CD4-positive, CD25-positive, alpha-beta regulatory T cell (primary cell): ENCODE measurements around the gene NT5M. TPM values are rescaled to one million over a fixed set of nuclear protein-coding genes. Genes with fewer than 3 reads are reported as not detected.
"Not testable (repeated sequence)": the region's sequence is repeated elsewhere in the genome, so short reads cannot be mapped to it uniquely, and the experiment has no call there.

Experiments
- ATAC-seq, 2 donors: fragments of 150-1000 bp; cut with Tn5 transposase; one replicate each; pipeline ENCODE4 v1.10.0; 2021; ENCODE audit warnings: low read depth in 2 of 2, moderate number of reproducible peaks in 2 of 2, moderate library complexity in 1 of 2
- DNase-seq, 3 donors: peaks; one replicate each; pipeline versions ENCODE4 v3.0.0 to v3.0.0-alpha.2; 2012 to 2022; ENCODE audit warnings: mixed read lengths in 1 of 3
- H3K27ac ChIP-seq: one replicate; pipeline ENCODE4 v1.7.0; 2013; ENCODE audit warnings: mild to moderate bottlenecking, low read length; ENCODE audit not compliant: insufficient read depth, poor library complexity, severe bottlenecking
- H3K27me3 ChIP-seq: one replicate; pipeline ENCODE4 v1.7.0; 2013; ENCODE audit warnings: low read length; ENCODE audit not compliant: control insufficient read depth, insufficient read depth
- H3K36me3 ChIP-seq: one replicate; pipeline ENCODE4 v1.7.0; 2013; ENCODE audit warnings: mild to moderate bottlenecking, low read length, moderate library complexity; ENCODE audit not compliant: control insufficient read depth, insufficient read depth
- H3K4me1 ChIP-seq: 2 replicates; pipeline ENCODE4 v1.7.0; 2013; ENCODE audit warnings: mild to moderate bottlenecking, low read length; ENCODE audit not compliant: insufficient read depth, control insufficient read depth, poor library complexity, severe bottlenecking
- H3K4me3 ChIP-seq: one replicate; pipeline ENCODE4 v1.7.0; 2013; ENCODE audit warnings: low read depth, mild to moderate bottlenecking, low read length, moderate library complexity
- H3K9me3 ChIP-seq, 2 experiments: 1 replicate in 1 of 2; 2 replicates in 1 of 2; pipeline ENCODE4 v1.7.0; 2013; ENCODE audit warnings: low read length in 2 of 2, mild to moderate bottlenecking in 1 of 2, moderate library complexity in 1 of 2; ENCODE audit not compliant: control insufficient read depth in 2 of 2
- H3K27ac Mint-ChIP-seq, 3 donors: one replicate each; pipeline ENCODE4 v1.8.0; 2020 to 2022; ENCODE audit warnings: mild to moderate bottlenecking in 3 of 3, mixed read lengths in 3 of 3, moderate library complexity in 2 of 3
- H3K27me3 Mint-ChIP-seq: one replicate; pipeline ENCODE4 v1.8.0; 2022; ENCODE audit warnings: mild to moderate bottlenecking, mixed read lengths
- H3K36me3 Mint-ChIP-seq: one replicate; pipeline ENCODE4 v1.8.0; 2020; ENCODE audit warnings: mixed read lengths
- H3K4me1 Mint-ChIP-seq, 4 donors: one replicate each; pipeline ENCODE4 v1.8.0; 2020 to 2022; ENCODE audit warnings: mixed read lengths in 4 of 4, mild to moderate bottlenecking in 1 of 4
- H3K4me3 Mint-ChIP-seq, 4 donors: one replicate each; pipeline ENCODE4 v1.8.0; 2020 to 2022; ENCODE audit warnings: mild to moderate bottlenecking in 4 of 4, mixed read lengths in 4 of 4, moderate library complexity in 3 of 4
- H3K9me3 Mint-ChIP-seq, 7 donors: one replicate each; pipeline ENCODE4 v1.8.0; 2020 to 2022; ENCODE audit warnings: mixed read lengths in 7 of 7, mild to moderate bottlenecking in 3 of 7, moderate library complexity in 2 of 7
- polyA plus RNA-seq, 4 donors: library from polyadenylated mRNA; unstranded; fragments of 300-500 nt; fragmentation: Illumina TruSeq; gene quantifications; one replicate each; pipeline ENCODE4 v1.2.3, GENCODE V29; 2021
- total RNA-seq: library from RNA; stranded (reverse); gene quantifications from one replicate; pipeline ENCODE4 v1.2.3, GENCODE V29; 2022

The NT5M gene
- total and polyA plus RNA-seq, 5 donors from 2014 or later, result 0.75 to 3.9 (median 2.0) TPM

GRCh38 chr17:17289086-17289485 is 14.1 kb upstream of the NT5M start:
- no peak for DNase-seq
- no peaks in the 10 kb centered on the region for H3K4me1 Mint-ChIP-seq
- H3K27ac Mint-ChIP-seq, result no peak overlapping the region

DNA sequence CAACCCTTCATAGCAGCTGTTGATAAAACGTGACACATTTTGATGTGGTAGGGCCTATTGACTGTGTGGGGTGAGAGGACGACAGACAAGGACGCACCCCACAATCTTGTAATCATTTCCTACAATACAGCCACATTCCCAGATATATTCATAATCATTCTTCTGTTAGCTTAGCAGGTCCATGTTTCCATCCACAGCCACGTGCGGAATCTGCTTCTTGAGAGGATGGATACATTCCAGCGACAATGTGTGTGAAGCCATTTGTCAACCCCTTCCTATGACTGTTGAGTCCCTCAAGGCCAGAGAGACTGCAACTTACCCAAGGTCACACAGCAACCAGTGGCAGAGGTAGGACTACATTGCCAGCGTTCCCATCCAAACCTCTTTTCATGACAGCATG is 13.5 kb upstream of the NT5M start:
- H3K4me3 ChIP-seq, result no peak overlapping the region
- Mint-ChIP-seq H3K27me3 (peaks cover 9% of the 10 kb centered on the region), H3K36me3 (no peaks in the 10 kb centered on the region), H3K4me3 (no peak overlapping the region), H3K4me1 (no peaks in the 10 kb centered on the region), H3K27ac (no peak overlapping the region), H3K9me3 (no peaks in the 10 kb centered on the region)
- ATAC-seq (no peak), DNase-seq (no peak)
- H3K36me3 ChIP-seq, result no peaks in the 10 kb centered on the region
- H3K27me3 ChIP-seq, result no peaks in the 10 kb centered on the region
- no peaks in the 10 kb centered on the region for H3K4me1 ChIP-seq
- H3K27ac ChIP-seq, result no peak overlapping the region
- no peaks in the 10 kb centered on the region for H3K9me3 ChIP-seq

More at GRCh38 chr17:17289086-17289485, 14.1 kb upstream of the NT5M start:
- no peak overlapping the region for H3K27ac ChIP-seq
- Mint-ChIP-seq H3K36me3 (no peaks in the 10 kb centered on the region), H3K4me3 (no peak overlapping the region), H3K27me3 (peaks cover 9% of the 10 kb centered on the region), H3K9me3 (no peaks in the 10 kb centered on the region)
- H3K27me3 ChIP-seq, result no peaks in the 10 kb centered on the region
- no peaks in the 10 kb centered on the region for H3K9me3 ChIP-seq
- ATAC-seq, result no peak
- H3K4me1 ChIP-seq, result no peaks in the 10 kb centered on the region
- no peak overlapping the region for H3K4me3 ChIP-seq
- H3K36me3 ChIP-seq, result no peaks in the 10 kb centered on the region

- Mint-ChIP-seq H3K27ac (no peak overlapping the region), H3K36me3 (no peaks in the 10 kb centered on the region), H3K9me3 (no peaks in the 10 kb centered on the region), H3K4me3 (no peak overlapping the region), H3K27me3 (peaks cover 7% of the 10 kb centered on the region), H3K4me1 (peaks cover 0 to 6% (median 1%) of the 10 kb centered on the region in 4 donors)
- H3K36me3 ChIP-seq, result no peaks in the 10 kb centered on the region
- H3K27ac ChIP-seq, result no peak overlapping the region
- DNase-seq (no peak), ATAC-seq (no peak)
- H3K4me3 ChIP-seq, result no peak overlapping the region
- no peaks in the 10 kb centered on the region for H3K27me3 ChIP-seq
- no peaks in the 10 kb centered on the region for H3K9me3 ChIP-seq
- no peaks in the 10 kb centered on the region for H3K4me1 ChIP-seq
Observed at GRCh38 chr17:17295141-17295540, 8.0 kb upstream of the NT5M start.

DNA sequence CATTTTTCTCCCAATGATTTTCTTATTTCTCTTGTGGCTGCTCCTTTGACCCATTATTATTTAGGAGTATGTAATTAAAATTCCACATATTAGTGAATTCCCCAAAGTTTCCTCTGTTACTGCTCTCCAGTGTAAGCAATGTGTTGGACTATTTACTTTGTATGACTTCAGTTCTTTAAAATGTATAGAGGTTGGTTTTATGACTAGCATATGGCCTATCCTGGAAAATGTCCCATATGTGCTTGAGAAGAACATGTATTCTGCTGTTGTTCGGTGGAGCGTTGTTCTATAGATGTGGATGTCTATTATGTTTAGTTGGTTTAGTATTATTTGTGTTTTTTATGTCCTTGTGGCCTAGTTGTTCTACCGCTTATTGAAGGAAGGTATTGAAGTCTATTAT is 6.0 kb upstream of the NT5M start:
- no peaks in the 10 kb centered on the region for H3K36me3 Mint-ChIP-seq
- no peak overlapping the region for H3K4me3 Mint-ChIP-seq
- no peaks in the 10 kb centered on the region for H3K27me3 ChIP-seq
- H3K9me3 Mint-ChIP-seq, result no peaks in the 10 kb centered on the region
- H3K4me1 Mint-ChIP-seq, result peaks cover 0 to 12% (median 3%) of the 10 kb centered on the region in 4 donors
- no peak overlapping the region for H3K27ac Mint-ChIP-seq
- ATAC-seq (no peak), DNase-seq (no peak)
- no peak overlapping the region for H3K4me3 ChIP-seq
- H3K27ac ChIP-seq, result no peak overlapping the region
- no peaks in the 10 kb centered on the region for H3K9me3 ChIP-seq
- no peaks in the 10 kb centered on the region for H3K36me3 ChIP-seq
- H3K4me1 ChIP-seq, result peaks cover 7% of the 10 kb centered on the region
- H3K27me3 Mint-ChIP-seq, result peaks cover 4% of the 10 kb centered on the region

GRCh38 chr17:17298108-17298507 is 5.1 kb upstream of the NT5M start:
- H3K36me3 ChIP-seq, result no peaks in the 10 kb centered on the region
- H3K27me3 Mint-ChIP-seq, result peaks cover 4% of the 10 kb centered on the region
- H3K27ac Mint-ChIP-seq, result no peak overlapping the region
- DNase-seq (no peak), ATAC-seq (no peak)
- no peaks in the 10 kb centered on the region for H3K27me3 ChIP-seq
- no peak overlapping the region for H3K4me3 ChIP-seq
- peaks cover 0 to 17% (median 3%) of the 10 kb centered on the region in 4 donors for H3K4me1 Mint-ChIP-seq
- H3K9me3 ChIP-seq, result no peaks in the 10 kb centered on the region
- peaks cover 12% of the 10 kb centered on the region for H3K4me1 ChIP-seq
- no peaks in the 10 kb centered on the region for H3K9me3 Mint-ChIP-seq
- H3K27ac ChIP-seq, result no peak overlapping the region
- no peak overlapping the region for H3K4me3 Mint-ChIP-seq
- H3K36me3 Mint-ChIP-seq, result no peaks in the 10 kb centered on the region

GRCh38 chr17:17300624-17301568 is 2.3 kb upstream of the NT5M start:
- H3K36me3 ChIP-seq, result no peaks in the 10 kb centered on the region
- H3K4me3 ChIP-seq, result no peak overlapping the region
- H3K27me3 ChIP-seq, result no peaks in the 10 kb centered on the region
- no peaks in the 10 kb centered on the region for H3K9me3 Mint-ChIP-seq
- no peak overlapping the region for H3K27ac Mint-ChIP-seq
- H3K4me1 Mint-ChIP-seq, result peaks cover 11 to 36% (median 16%) of the 10 kb centered on the region in 4 donors
- peak; percentile 25 to 46 (median 28) for DNase-seq
- H3K4me1 ChIP-seq, result peaks cover 35% of the 10 kb centered on the region
- peak; percentile 35 to 38 for ATAC-seq
- no peak overlapping the region for H3K27ac ChIP-seq
- no peaks in the 10 kb centered on the region for H3K9me3 ChIP-seq
- H3K36me3 Mint-ChIP-seq, result no peaks in the 10 kb centered on the region
- peaks cover 4% of the 10 kb centered on the region for H3K27me3 Mint-ChIP-seq
- peak overlapping the region; percentile 56 to 87 (median 72) for H3K4me3 Mint-ChIP-seq

DNA sequence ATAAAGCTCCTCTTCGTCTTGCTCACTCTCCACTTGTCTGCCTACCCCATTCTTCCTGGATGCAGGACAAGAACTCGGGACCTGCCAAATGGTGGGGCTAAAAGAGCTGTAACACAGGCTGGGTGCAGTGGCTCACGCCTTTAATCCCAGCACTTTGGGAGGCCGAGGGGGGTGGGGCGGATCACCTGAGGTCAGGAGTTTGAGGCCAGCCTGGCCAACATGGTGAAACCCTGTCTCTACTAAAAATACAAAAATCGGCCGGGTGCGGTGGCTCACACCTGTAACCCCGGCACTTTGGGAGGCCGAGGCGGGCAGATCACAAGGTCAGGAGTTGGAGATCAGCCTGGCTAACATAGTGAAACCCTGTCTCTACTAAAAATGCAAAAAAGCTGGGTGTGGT is 1.5 kb upstream of the NT5M start:
- not testable (repeated sequence) for H3K27me3 ChIP-seq, H3K4me3 ChIP-seq, H3K36me3 ChIP-seq, H3K27ac ChIP-seq, H3K27ac Mint-ChIP-seq, H3K27me3 Mint-ChIP-seq, DNase-seq, H3K9me3 Mint-ChIP-seq, H3K9me3 ChIP-seq, H3K36me3 Mint-ChIP-seq, ATAC-seq
- Mint-ChIP-seq H3K4me1 (peaks cover 11 to 38% (median 16%) of the 10 kb centered on the region in 4 donors), H3K4me3 (peak overlapping the region in 2 of 4 donors; percentile 10 to 88)
- H3K4me1 ChIP-seq, result peaks cover 35% of the 10 kb centered on the region
